Activated CD4-positive, alpha-beta T cell treated with anti-CD3 and anti-CD28 coated beads, Interleukin-2, amount 50 U/mL, for 16 hours (primary cell): Measurements from ENCODE around the gene ZGLP1.
"Not testable (repeated sequence)": the region's sequence is repeated elsewhere in the genome, so short reads cannot be mapped to it uniquely, and the experiment has no call there.

Experiments
- DNase-seq: peaks from one replicate; pipeline ENCODE4 v3.0.0-alpha.2; 2020

Gene ZGLP1

GRCh38 chr19:10292789-10293636 lies 16.6 kb downstream of the ZGLP1 start:
- DNase-seq = no peak

- DNase-seq = peak; percentile 81
These were observed 17.3 kb downstream of the ZGLP1 start for GRCh38 chr19:10292206-10292788.

- DNase-seq = no peak
These were observed 17.9 kb downstream of the ZGLP1 start for GRCh38 chr19:10291554-10292205.

- DNase-seq = peak; percentile 57
These were observed 18.6 kb downstream of the ZGLP1 start for GRCh38 chr19:10290876-10291553.

GRCh38 chr19:10290357-10290875 lies 19.2 kb downstream of the ZGLP1 start:
- DNase-seq = no peak

DNA sequence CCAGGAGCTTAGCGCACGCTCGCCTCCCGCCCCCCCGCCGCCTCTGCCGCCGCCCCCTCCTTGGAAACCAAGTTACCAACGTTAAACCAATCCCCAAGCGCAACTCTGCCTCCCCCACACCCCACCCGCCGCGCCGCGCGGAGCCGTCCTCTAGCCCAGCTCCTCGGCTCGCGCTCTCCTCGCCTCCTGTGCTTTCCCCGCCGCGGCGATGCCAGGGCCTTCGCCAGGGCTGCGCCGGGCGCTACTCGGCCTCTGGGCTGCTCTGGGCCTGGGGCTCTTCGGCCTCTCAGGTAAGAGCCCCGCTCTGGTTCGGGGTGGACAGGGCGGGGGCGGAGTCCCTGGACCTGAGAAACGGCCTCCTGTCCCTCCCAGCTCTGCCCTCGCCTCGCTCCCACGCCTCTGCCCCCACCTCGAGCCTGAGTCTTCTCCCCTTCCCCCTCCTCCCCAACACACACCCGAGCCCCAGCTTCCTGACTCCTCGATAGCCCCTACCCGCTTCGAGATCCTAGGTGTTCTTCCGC lies 19.7 kb downstream of the ZGLP1 start, which contains the start of gene ICAM5:
Gene ICAM5, plus strand, starts transcription at position 117 of the 521 bp plus-strand sequence. Its CDS starts 92 bp downstream, at position 209.
- DNase-seq = peak; percentile 16

- DNase-seq = peak; percentile 75
These were observed 20.3 kb downstream of the ZGLP1 start for GRCh38 chr19:10289167-10289835.

DNA sequence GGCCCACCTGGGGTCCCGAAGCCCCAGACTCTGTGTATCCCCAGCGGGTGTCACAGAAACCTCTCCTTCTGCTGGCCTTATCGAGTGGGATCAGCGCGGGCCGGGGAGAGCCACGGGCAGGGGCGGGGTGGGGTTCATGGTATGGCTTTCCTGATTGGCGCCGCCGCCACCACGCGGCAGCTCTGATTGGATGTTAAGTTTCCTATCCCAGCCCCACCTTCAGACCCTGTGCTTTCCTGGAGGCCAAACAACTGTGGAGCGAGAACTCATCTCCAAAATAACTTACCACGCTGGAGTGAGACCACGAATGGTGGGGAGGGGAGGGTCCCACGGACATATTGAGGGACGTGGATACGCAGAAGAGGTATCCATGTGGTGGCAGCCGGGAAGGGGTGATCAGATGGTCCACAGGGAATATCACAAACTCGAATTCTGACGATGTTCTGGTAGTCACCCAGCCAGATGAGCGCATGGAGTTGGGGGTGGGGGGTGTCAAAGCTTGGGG lies 20.9 kb downstream of the ZGLP1 start:
- DNase-seq = peak; percentile 59

- peak; percentile 32 for DNase-seq
These were observed 22.5 kb downstream of the ZGLP1 start, which contains the start of gene ICAM4 for GRCh38 chr19:10286803-10287737. ICAM4 (plus strand) TSS chr19:10286955; CDS start chr19:10287013, 58 bp downstream.

GRCh38 chr19:10285393-10285792 lies 24.2 kb downstream of the ZGLP1 start:
- no peak for DNase-seq

DNA sequence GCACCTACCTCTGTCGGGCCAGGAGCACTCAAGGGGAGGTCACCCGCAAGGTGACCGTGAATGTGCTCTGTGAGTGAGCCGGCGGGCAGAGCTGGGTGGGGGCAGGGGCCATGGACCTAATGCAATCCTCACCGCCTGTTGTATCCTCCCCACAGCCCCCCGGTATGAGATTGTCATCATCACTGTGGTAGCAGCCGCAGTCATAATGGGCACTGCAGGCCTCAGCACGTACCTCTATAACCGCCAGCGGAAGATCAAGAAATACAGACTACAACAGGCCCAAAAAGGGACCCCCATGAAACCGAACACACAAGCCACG lies 24.7 kb downstream of the ZGLP1 start:
- no peak for DNase-seq

GRCh38 chr19:10284065-10284959 lies 25.3 kb downstream of the ZGLP1 start:
- DNase-seq = no peak

- DNase-seq = no peak
These were observed 26.1 kb downstream of the ZGLP1 start for GRCh38 chr19:10283301-10284064.

DNA sequence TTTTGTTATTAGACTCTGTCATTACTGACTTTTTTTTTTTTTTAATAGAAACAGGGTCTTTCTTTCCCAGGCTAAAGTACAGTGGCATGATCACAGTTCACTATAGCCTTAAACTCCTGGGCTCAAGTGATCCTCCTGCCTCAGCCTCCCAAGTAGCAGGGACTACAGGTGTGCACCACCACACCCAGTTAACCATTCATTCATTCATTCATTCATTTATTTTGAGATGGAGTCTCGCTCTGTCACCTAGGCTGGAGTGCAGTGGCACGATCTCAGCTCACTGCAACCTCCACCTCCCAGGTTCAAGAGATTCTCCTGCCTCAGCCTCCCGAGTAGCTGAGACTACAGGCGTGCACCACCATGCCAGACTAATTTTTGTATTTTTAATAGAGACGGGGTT lies 27.6 kb downstream of the ZGLP1 start:
- DNase-seq = not testable (repeated sequence)

GRCh38 chr19:10279737-10280442 lies 29.7 kb downstream of the ZGLP1 start:
- DNase-seq = no peak

- no peak for DNase-seq
These were observed 30.7 kb downstream of the ZGLP1 start for GRCh38 chr19:10278935-10279334.

GRCh38 chr19:10277795-10278589 lies 31.6 kb downstream of the ZGLP1 start:
- no peak for DNase-seq
